Fibroblast of lung (primary cell): ENCODE results near the gene DUSP7.

Experiments
- EZH2 ChIP-seq: IDR thresholded peaks from 2 replicates; pipeline ENCODE4 v1.5.1; 2012; ENCODE audit warnings: low read length, control low read depth, mild to moderate bottlenecking; ENCODE audit errors: missing control alignments
- TF ChIP-seq, protein P1 (sequence below), 2 donors: IDR thresholded peaks in 1 of 2; conservative IDR thresholded peaks in 1 of 2; 1 replicate in 1 of 2; 2 replicates in 1 of 2; pipeline ENCODE4 v1.5.1; 2011 to 2012; ENCODE audit warnings: low read length in 2 of 2, control low read depth in 1 of 2, inconsistent platforms in 1 of 2, low read depth in 1 of 2, mild to moderate bottlenecking in 1 of 2

GRCh38 chr3:52084216-52084945 is 28.0 kb upstream of the DUSP7 start:
- TF ChIP-seq, protein P1, sequence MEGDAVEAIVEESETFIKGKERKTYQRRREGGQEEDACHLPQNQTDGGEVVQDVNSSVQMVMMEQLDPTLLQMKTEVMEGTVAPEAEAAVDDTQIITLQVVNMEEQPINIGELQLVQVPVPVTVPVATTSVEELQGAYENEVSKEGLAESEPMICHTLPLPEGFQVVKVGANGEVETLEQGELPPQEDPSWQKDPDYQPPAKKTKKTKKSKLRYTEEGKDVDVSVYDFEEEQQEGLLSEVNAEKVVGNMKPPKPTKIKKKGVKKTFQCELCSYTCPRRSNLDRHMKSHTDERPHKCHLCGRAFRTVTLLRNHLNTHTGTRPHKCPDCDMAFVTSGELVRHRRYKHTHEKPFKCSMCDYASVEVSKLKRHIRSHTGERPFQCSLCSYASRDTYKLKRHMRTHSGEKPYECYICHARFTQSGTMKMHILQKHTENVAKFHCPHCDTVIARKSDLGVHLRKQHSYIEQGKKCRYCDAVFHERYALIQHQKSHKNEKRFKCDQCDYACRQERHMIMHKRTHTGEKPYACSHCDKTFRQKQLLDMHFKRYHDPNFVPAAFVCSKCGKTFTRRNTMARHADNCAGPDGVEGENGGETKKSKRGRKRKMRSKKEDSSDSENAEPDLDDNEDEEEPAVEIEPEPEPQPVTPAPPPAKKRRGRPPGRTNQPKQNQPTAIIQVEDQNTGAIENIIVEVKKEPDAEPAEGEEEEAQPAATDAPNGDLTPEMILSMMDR (conservative IDR thresholded peaks at IDR 0.05 in 1 of 2, IDR thresholded peaks at IDR 0.05 in 1 of 2; ENCODE audit: low read depth in 1 of 2, low read length in 2 of 2), result no peak
- TF ChIP-seq EZH2, result no peak
